ENCODE data around the gene PDE6H. TPM values are rescaled to one million over a fixed set of nuclear protein-coding genes. Genes with fewer than 3 reads are reported as not detected.
A peak's percentile ranks its signal among the peaks of the same experiment; 100 is the strongest.

The PDE6H gene
- total RNA-seq, 1 donor: not detected

GRCh38 chr12:14959463-14959862 lies 13.4 kb upstream of the PDE6H start:
- DNase-seq (ENCODE audit: low read depth): no peak
- no peak overlapping the region for H3K4me3 ChIP-seq (ENCODE audit: low read depth, low read length)
- no peak for TF ChIP-seq CTCF (IDR thresholded peaks at IDR 0.05; ENCODE audit: insufficient read depth, low read depth, low read length)

- TF ChIP-seq CTCF (IDR thresholded peaks at IDR 0.05; ENCODE audit: insufficient read depth, low read depth, low read length): no peak
- DNase-seq (ENCODE audit: low read depth): no peak
- H3K4me3 ChIP-seq (ENCODE audit: low read depth, low read length): no peak overlapping the region
These were observed 12.8 kb upstream of the PDE6H start for GRCh38 chr12:14959916-14960496.

DNA sequence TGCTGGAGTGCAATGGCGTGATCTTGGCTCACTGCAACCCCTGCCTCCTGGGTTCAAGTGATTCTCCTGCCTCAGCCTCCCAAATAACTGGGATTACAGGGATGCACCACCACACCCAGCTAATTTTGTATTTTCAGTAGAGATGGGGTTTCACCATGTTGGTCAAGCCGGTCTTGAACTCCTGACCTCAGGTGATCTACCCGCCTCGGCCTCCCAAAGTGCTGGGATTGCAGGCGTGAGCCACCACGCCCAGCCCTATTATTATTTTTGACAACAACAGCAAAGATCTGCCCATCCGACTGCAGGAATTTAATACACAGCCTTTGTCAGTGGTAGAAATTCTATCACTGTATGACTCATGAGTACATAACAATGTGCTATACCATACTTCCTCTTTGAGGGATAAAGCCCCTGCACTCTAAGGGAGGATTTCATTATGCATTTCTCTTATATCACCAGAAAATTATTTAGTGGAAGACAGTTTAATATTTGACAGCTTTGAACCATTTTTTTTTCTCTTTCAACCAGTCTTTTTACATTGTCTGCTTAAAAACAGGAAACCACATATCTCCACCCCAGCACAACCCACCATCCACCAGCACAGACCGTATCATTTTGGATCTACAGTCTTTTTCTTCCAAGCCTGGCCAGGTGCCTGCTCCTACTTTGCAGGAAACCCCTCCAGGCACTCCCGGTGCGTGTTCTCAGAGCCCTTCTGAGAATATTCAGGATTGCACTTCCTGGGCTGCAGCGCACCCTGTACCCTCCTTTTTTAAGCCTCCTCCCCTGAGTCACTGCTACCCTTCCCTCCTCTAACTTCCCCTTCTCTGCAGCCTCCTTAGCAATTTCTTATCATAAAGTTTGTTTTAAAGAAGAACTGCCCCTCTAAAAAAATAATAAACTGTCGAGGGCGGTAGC lies 12.0 kb upstream of the PDE6H start:
- TF ChIP-seq CTCF (IDR thresholded peaks at IDR 0.05; ENCODE audit: insufficient read depth, low read depth, low read length): no peak
- peak overlapping the region; percentile 32 for H3K4me3 ChIP-seq (ENCODE audit: low read depth, low read length)
- no peak for DNase-seq (ENCODE audit: low read depth)

GRCh38 chr12:14961466-14962152 lies 11.2 kb upstream of the PDE6H start, which contains the start of gene ARHGDIB:
Gene ARHGDIB (minus strand): TSS chr12:14961601. CDS start chr12:14950712, 10,889 bp downstream.
- peak within 1 kb of the TSS; percentile 32 for H3K4me3 ChIP-seq (ENCODE audit: low read depth, low read length)
- no peak for DNase-seq (ENCODE audit: low read depth)
- TF ChIP-seq CTCF (IDR thresholded peaks at IDR 0.05; ENCODE audit: insufficient read depth, low read depth, low read length): no peak

GRCh38 chr12:14962153-14962539 lies 10.7 kb upstream of the PDE6H start:
- TF ChIP-seq CTCF (IDR thresholded peaks at IDR 0.05; ENCODE audit: insufficient read depth, low read depth, low read length): no peak
- no peak for DNase-seq (ENCODE audit: low read depth)
- no peak overlapping the region for H3K4me3 ChIP-seq (ENCODE audit: low read depth, low read length)

- DNase-seq (ENCODE audit: low read depth): no peak
- H3K4me3 ChIP-seq (ENCODE audit: low read depth, low read length): no peak overlapping the region
- no peak for TF ChIP-seq CTCF (IDR thresholded peaks at IDR 0.05; ENCODE audit: insufficient read depth, low read depth, low read length)
These were observed 10.0 kb upstream of the PDE6H start for GRCh38 chr12:14962797-14963196.

Data from fibroblast of villous mesenchyme (primary cell).